Measurements from ENCODE around the gene IRAK2.

GRCh38 chr3:10164546-10165393 lies at the start of gene IRAK2:
- TF ChIP-seq, protein P1, sequence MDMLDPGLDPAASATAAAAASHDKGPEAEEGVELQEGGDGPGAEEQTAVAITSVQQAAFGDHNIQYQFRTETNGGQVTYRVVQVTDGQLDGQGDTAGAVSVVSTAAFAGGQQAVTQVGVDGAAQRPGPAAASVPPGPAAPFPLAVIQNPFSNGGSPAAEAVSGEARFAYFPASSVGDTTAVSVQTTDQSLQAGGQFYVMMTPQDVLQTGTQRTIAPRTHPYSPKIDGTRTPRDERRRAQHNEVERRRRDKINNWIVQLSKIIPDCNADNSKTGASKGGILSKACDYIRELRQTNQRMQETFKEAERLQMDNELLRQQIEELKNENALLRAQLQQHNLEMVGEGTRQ (IDR thresholded peaks at IDR 0.05; ENCODE audit: low read length), result no peak
- TF ChIP-seq POLR2A (IDR thresholded peaks at IDR 0.05; ENCODE audit: control extremely low read depth in 1 of 2, low read depth in 2 of 2, low read length in 2 of 2) (no peak), KDM5A (IDR thresholded peaks at IDR 0.05; ENCODE audit: low read length) (no peak), CTCF (IDR thresholded peaks at IDR 0.05; ENCODE audit: control extremely low read depth in 1 of 3, insufficient read depth in 1 of 3, low read depth in 1 of 3, low read length in 3 of 3) (peak; percentile 56 to 93 (median 75)), GABPA (IDR thresholded peaks at IDR 0.05; ENCODE audit: borderline replicate concordance, insufficient read depth, low read length) (no peak), TCF12 (IDR thresholded peaks at IDR 0.05; ENCODE audit: low read depth, low read length) (no peak), POLR2AphosphoS5 (IDR thresholded peaks at IDR 0.05; ENCODE audit: low read depth, low read length) (peak; percentile 29; the same call in 1 of the 2 replicates), CEBPB (IDR thresholded peaks at IDR 0.05; ENCODE audit: low read depth, low read length) (no peak), RAD21 (IDR thresholded peaks at IDR 0.05 in 1 of 2, conservative IDR thresholded peaks at IDR 0.05 in 1 of 2; ENCODE audit: low read depth in 2 of 2, low read length in 2 of 2) (peak; percentile 40 to 47; a peak in 3 of 4 replicates), SIN3A (conservative IDR thresholded peaks at IDR 0.05 in 1 of 2, IDR thresholded peaks at IDR 0.05 in 1 of 2; ENCODE audit: low read depth in 1 of 2, low read length in 2 of 2) (peak in 1 of 2 experiments; percentile 62; a peak in 1 of 4 replicates), MAX (IDR thresholded peaks at IDR 0.05) (peak; percentile 76)

Measured in H1 (cell line).